NB4 (cell line): Measurements from ENCODE around the gene TSKS.

Experiments
- DNase-seq: peaks from one replicate; pipeline ENCODE4 v3.0.0; 2010; ENCODE audit warnings: low read depth
- H3K4me3 ChIP-seq: one replicate; pipeline ENCODE4 v1.5.1; 2011; ENCODE audit warnings: mild to moderate bottlenecking, low read depth, low read length, moderate library complexity
- MYC ChIP-seq: IDR thresholded peaks from 2 replicates; pipeline ENCODE4 v1.6.1; 2011; ENCODE audit warnings: low read depth, low read length
- POLR2A ChIP-seq: IDR thresholded peaks from 2 replicates; pipeline ENCODE4 v1.6.1; 2011; ENCODE audit warnings: mild to moderate bottlenecking; ENCODE audit not compliant: insufficient read length; ENCODE audit errors: extremely low read depth
- TF ChIP-seq, protein P1 (sequence below): IDR thresholded peaks from one replicate; pipeline ENCODE4 v1.5.1; 2012; ENCODE audit warnings: low read depth, low read length
- TF ChIP-seq, protein P2 (sequence below): IDR thresholded peaks from 2 replicates; pipeline ENCODE4 v1.6.1; 2011; ENCODE audit warnings: low read depth, low read length

Gene TSKS

DNA sequence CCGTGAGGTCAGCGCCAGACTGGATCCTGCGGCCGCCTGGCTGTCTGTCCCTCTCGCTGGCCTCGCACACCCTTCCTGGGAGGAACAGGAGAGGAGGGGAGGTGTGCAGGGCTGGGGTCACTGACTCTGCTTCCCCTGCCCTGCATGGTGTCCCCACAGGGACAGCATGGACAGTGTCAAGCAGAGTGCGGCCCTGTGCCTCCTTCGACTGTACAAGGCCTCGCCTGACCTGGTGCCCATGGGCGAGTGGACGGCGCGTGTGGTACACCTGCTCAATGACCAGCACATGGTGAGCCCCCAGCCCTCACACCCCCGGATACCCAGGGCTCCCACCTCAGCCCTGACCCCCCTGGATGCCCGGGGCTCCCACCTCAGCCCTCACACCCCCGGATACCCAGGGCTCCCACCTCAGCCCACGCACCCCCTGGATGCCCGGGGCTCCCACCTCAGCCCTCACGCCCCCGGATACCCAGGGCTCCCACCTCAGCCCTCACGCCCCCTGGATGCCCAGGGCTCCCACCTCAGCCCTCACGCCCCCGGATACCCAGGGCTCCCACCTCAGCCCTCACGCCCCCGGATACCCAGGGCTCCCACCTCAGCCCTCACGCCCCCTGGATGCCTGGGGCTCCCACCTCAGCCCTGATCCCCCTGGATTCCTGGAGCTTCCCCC, 28.8 kb upstream of the TSKS start:
- no peak for DNase-seq
- TF ChIP-seq, protein P1, sequence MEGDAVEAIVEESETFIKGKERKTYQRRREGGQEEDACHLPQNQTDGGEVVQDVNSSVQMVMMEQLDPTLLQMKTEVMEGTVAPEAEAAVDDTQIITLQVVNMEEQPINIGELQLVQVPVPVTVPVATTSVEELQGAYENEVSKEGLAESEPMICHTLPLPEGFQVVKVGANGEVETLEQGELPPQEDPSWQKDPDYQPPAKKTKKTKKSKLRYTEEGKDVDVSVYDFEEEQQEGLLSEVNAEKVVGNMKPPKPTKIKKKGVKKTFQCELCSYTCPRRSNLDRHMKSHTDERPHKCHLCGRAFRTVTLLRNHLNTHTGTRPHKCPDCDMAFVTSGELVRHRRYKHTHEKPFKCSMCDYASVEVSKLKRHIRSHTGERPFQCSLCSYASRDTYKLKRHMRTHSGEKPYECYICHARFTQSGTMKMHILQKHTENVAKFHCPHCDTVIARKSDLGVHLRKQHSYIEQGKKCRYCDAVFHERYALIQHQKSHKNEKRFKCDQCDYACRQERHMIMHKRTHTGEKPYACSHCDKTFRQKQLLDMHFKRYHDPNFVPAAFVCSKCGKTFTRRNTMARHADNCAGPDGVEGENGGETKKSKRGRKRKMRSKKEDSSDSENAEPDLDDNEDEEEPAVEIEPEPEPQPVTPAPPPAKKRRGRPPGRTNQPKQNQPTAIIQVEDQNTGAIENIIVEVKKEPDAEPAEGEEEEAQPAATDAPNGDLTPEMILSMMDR: no peak
- no peak for TF ChIP-seq POLR2A
- TF ChIP-seq MYC: no peak
- TF ChIP-seq, protein P2, sequence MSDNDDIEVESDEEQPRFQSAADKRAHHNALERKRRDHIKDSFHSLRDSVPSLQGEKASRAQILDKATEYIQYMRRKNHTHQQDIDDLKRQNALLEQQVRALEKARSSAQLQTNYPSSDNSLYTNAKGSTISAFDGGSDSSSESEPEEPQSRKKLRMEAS: no peak

DNA sequence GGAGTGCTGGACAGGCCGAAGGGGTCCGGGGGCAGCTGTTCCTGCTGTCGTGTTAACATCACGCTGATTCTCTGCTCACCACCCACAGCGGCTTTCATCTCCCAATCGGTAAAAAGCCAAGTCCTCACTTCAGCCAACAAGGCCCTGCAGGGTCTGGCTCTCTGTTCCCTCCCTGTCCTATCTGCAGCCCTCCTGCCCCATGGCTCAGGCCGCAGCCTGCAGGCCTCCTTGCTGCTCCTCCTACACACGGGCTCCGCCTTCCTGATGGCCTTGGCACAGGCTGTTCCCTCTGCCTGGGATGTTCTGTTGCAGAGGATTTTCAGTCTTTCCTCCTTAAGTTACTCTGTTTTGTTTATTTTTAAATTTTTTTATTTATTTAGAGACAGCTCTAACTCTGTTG, 27.8 kb upstream of the TSKS start:
- DNase-seq: no peak
- no peak overlapping the region for H3K4me3 ChIP-seq
- TF ChIP-seq, protein P1: no peak
- TF ChIP-seq, protein P2: no peak
- TF ChIP-seq POLR2A (no peak), MYC (no peak)

More for the DNA sequence above, 28.8 kb upstream of the TSKS start:
- no peak overlapping the region for H3K4me3 ChIP-seq

DNA sequence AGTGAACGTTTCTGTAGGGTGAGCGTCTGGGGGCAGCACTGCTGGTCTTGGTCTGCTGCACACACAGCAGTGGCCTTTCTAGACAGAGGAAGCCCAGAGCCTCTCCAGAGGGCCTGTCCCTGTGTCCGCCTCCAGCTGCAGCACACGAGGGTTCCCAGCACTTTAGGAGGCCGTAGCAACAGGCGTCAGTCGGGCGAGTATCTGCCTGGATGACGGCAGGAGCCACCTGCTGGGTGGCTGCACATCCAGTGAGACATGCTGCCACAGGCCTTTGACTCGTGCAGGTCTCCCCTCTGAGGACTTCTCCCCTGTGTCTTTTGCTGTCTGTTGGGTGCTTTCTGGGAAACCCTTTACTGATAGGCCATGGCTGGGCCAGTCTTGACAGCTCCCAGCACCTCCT, 25.8 kb upstream of the TSKS start:
- no peak overlapping the region for H3K4me3 ChIP-seq
- DNase-seq: no peak
- TF ChIP-seq, protein P2: no peak
- TF ChIP-seq MYC: no peak
- TF ChIP-seq, protein P1: no peak
- no peak for TF ChIP-seq POLR2A

DNA sequence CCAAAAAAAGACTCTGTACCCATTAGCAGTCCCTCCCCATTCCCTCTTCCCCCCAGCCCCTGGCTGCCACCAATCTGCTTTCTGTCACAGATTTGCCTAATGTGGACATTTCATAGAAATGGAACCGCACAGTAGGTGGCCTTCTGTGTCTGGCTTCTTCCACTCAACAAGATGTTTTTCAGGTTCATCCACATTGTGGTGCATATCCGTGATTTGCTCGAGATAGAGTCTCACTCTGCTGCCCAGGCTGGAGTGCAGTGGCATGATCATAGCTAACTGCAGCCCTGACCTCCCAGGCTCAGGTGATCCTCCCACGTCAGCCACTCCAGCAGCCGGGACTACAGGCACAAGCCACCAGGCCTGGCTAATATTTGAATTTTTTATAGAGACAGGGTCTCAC, 24.6 kb upstream of the TSKS start:
- H3K4me3 ChIP-seq: no peak overlapping the region
- DNase-seq: no peak
- TF ChIP-seq MYC (no peak), POLR2A (no peak)
- TF ChIP-seq, protein P2: no peak
- TF ChIP-seq, protein P1: no peak

DNA sequence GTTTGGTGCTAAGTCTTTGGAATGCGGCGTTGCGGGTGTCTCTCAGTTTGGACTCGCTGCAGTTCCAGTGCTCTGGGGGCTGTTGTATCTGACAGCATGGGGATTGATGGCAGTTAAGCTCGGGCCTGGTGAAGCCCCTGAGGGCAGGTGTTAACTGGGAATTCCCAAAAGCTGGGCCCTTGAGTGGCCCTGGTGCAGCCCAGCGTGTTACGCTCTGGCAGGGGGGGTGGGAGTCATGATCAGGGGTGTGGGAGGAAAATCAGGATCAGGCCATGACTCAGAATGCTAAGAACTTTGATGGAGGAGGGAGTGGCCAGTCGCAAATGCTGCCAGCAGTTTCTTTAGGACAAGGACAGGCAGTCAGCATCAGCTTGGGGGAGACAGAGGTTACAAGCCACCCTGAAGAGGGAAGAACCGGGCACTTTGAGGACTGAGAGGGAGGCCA, 23.3 kb upstream of the TSKS start:
- H3K4me3 ChIP-seq: no peak overlapping the region
- no peak for DNase-seq
- TF ChIP-seq, protein P2: no peak
- TF ChIP-seq, protein P1: no peak
- TF ChIP-seq POLR2A: no peak
- no peak for TF ChIP-seq MYC

DNA sequence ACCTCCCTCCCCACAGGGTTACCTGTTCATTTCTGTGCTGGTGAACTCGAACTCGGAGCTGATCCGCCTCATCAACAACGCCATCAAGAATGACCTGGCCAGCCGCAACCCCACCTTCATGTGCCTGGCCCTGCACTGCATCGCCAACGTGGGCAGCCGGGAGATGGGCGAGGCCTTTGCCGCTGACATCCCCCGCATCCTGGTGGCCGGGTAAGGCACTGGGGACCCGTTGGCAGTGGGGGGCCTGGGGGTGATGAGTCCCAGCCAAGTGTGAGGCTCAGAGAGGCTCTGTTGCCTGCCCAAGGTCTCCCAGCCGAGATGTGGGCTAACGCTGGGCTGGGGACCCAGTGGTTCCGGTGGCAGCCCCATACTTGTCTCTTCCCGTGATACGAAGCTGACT, 19.4 kb upstream of the TSKS start:
- no peak overlapping the region for H3K4me3 ChIP-seq
- TF ChIP-seq POLR2A (no peak), MYC (no peak)
- TF ChIP-seq, protein P1: no peak
- TF ChIP-seq, protein P2: no peak
- DNase-seq: no peak
